GM19025 (cell line): Measurements from ENCODE around the gene ANKRD7.
A peak's percentile ranks its signal among the peaks of the same experiment; 100 is the strongest.
"Not testable (repeated sequence)": the region's sequence is repeated elsewhere in the genome, so short reads cannot be mapped to it uniquely, and the experiment has no call there.

ENCODE experiments used
- ATAC-seq: cut with Tn5 transposase; IDR thresholded peaks from one replicate; pipeline ENCODE4 v1.9.1; 2021; ENCODE audit warnings: mild to moderate bottlenecking, low read depth, moderate library complexity; ENCODE audit not compliant: unreplicated experiment

ANKRD7 gene

GRCh38 chr7:118232837-118233236, 8.3 kb downstream of the ANKRD7 start:
- no peak for ATAC-seq

- ATAC-seq = no peak
Observed at GRCh38 chr7:118233799-118234198, 9.3 kb downstream of the ANKRD7 start.

- ATAC-seq = no peak
Observed at GRCh38 chr7:118239014-118239413, 14.5 kb downstream of the ANKRD7 start.

GRCh38 chr7:118240320-118240719, 15.8 kb downstream of the ANKRD7 start:
- not testable (repeated sequence) for ATAC-seq

- ATAC-seq = no peak
Observed at GRCh38 chr7:118243695-118244094, 19.2 kb downstream of the ANKRD7 start.

GRCh38 chr7:118245267-118246040, 20.9 kb downstream of the ANKRD7 start:
- ATAC-seq = peak; percentile 50

GRCh38 chr7:118250860-118251494, 26.5 kb downstream of the ANKRD7 start:
- ATAC-seq = no peak

- no peak for ATAC-seq
Observed at GRCh38 chr7:118252087-118252486, 27.6 kb downstream of the ANKRD7 start.

- ATAC-seq = no peak
Observed at GRCh38 chr7:118259115-118259514, 34.6 kb downstream of the ANKRD7 start.

- no peak for ATAC-seq
Observed at GRCh38 chr7:118264836-118265235, 40.3 kb downstream of the ANKRD7 start.

- no peak for ATAC-seq
Observed at GRCh38 chr7:118280319-118281012, 56.0 kb downstream of the ANKRD7 start.

- ATAC-seq = no peak
Observed at GRCh38 chr7:118281196-118281595, 56.7 kb downstream of the ANKRD7 start.

GRCh38 chr7:118285358-118285757, 60.9 kb downstream of the ANKRD7 start:
- no peak for ATAC-seq

GRCh38 chr7:118286131-118286530, 61.6 kb downstream of the ANKRD7 start:
- ATAC-seq = no peak

GRCh38 chr7:118288098-118288497, 63.6 kb downstream of the ANKRD7 start:
- peak; percentile 74 for ATAC-seq

- no peak for ATAC-seq
Observed at GRCh38 chr7:118289476-118289875, 65.0 kb downstream of the ANKRD7 start.
